DMS114 treated with DMSO at 0.1 percent for 48 hours (cell line): ENCODE results near the gene IMPA2.

ENCODE experiments used
- DNase-seq: peaks from one replicate; lab custom pipeline; 2025; ENCODE audit not compliant: unreplicated experiment; lab: John Stamatoyannopoulos, UW

Gene IMPA2

GRCh38 chr18:11989966-11990380, 8.7 kb downstream of the IMPA2 start:
- no peak for DNase-seq

GRCh38 chr18:11990539-11990938, 9.2 kb downstream of the IMPA2 start:
- DNase-seq, result no peak

GRCh38 chr18:11991021-11991795, 9.9 kb downstream of the IMPA2 start:
- no peak for DNase-seq

GRCh38 chr18:11992096-11992790, 10.9 kb downstream of the IMPA2 start:
- no peak for DNase-seq

GRCh38 chr18:11993264-11993916, 12.1 kb downstream of the IMPA2 start:
- DNase-seq, result no peak

- no peak for DNase-seq
Measured at GRCh38 chr18:11994336-11994702, 13.0 kb downstream of the IMPA2 start.

GRCh38 chr18:11994703-11995444, 13.6 kb downstream of the IMPA2 start:
- no peak for DNase-seq

- peak; percentile 16 for DNase-seq
Measured at GRCh38 chr18:11995445-11996189, 14.3 kb downstream of the IMPA2 start.

- no peak for DNase-seq
Measured at GRCh38 chr18:11996190-11996754, 15.0 kb downstream of the IMPA2 start.

GRCh38 chr18:11996907-11997306, 15.6 kb downstream of the IMPA2 start:
- DNase-seq, result no peak

GRCh38 chr18:11997466-11997865, 16.2 kb downstream of the IMPA2 start:
- DNase-seq, result no peak

- no peak for DNase-seq
Measured at GRCh38 chr18:11998193-11998592, 16.9 kb downstream of the IMPA2 start.

GRCh38 chr18:11999429-11999828, 18.1 kb downstream of the IMPA2 start:
- DNase-seq, result no peak

- DNase-seq, result no peak
Measured at GRCh38 chr18:12000072-12000659, 18.9 kb downstream of the IMPA2 start.

GRCh38 chr18:12001421-12001820, 20.1 kb downstream of the IMPA2 start:
- no peak for DNase-seq

GRCh38 chr18:12003894-12004293, 22.6 kb downstream of the IMPA2 start:
- DNase-seq, result no peak

- DNase-seq, result no peak
Measured at GRCh38 chr18:12005538-12006487, 24.5 kb downstream of the IMPA2 start.

GRCh38 chr18:12006488-12006840, 25.2 kb downstream of the IMPA2 start:
- no peak for DNase-seq

GRCh38 chr18:12007063-12007462, 25.8 kb downstream of the IMPA2 start:
- DNase-seq, result no peak
